ENCODE results near the gene QRICH1.

GRCh38 chr3:49022688-49023171 lies 71.1 kb downstream of the QRICH1 start:
- TF ChIP-seq TEAD1 (CRISPR knock-in tag; IDR thresholded peaks at IDR 0.05): no peak
- TF ChIP-seq SP1 (CRISPR knock-in tag; conservative IDR thresholded peaks at IDR 0.05): no peak
- no peak for TF ChIP-seq ZNF317 (CRISPR knock-in tag; IDR thresholded peaks at IDR 0.05; ENCODE audit: borderline replicate concordance, low read depth)
- no peak for TF ChIP-seq TEAD4 (CRISPR knock-in tag; IDR thresholded peaks at IDR 0.05)

All from WTC11 (cell line).